Fibroblast of peridontal ligament (primary cell): Measurements from ENCODE around the gene MCAM.

Experiments used
- DNase-seq: peaks from one replicate; pipeline ENCODE4 v3.0.0-alpha.2; 2010; ENCODE audit errors: extremely low read depth

Gene MCAM

DNA sequence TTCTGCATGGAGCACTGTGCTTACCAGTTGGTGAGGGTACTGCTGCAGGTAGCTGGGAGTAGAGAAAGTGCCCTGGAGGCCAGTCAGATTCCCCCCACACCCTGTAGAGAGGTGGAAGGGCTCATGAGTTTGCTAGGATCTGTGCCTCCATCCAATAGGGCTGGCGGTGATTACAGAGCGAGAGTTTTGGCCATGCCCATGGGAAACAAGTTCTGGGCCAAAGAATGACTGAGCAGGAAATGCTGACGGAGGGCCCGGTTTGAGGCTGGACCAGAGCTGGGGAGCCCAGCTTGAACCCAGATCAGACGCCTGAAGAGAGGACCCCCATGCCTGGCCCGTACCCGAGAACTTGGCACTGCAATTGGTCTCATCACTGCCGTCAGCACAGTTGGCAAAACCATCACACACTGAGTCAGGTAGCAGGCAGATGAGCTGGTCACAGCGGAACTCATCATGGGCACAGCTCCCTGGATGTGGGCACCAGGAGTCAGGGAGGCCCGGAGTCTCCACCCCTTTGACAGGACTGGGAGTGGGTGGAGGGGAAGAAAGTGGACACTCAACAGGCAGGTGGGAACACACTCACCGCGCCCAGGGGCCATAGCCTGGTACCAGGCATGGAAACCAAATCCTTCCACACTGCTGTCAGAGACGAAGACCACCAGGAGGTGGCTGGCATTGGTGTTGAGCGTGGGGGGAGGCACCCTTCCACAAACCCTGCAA is 27.5 kb upstream of the MCAM start:
- no peak for DNase-seq

GRCh38 chr11:119343726-119344125 is 26.8 kb upstream of the MCAM start:
- no peak for DNase-seq

GRCh38 chr11:119342362-119343130 is 25.6 kb upstream of the MCAM start:
- no peak for DNase-seq

DNA sequence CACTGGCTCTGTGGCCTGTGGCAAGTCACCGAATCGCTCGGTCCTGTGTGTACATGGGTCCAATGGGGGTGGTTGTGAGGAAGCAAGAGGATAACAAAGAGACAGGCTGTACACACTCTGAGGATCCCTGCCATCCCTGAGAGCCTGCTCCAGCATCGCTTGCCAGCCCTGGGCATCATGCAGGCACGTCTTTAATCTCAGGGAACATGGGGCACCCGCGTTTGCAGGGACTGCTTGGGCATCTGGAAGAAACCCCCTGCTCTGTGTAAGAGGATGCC is 25.0 kb upstream of the MCAM start:
- no peak for DNase-seq

GRCh38 chr11:119341222-119342022 is 24.5 kb upstream of the MCAM start:
- no peak for DNase-seq

- DNase-seq = peak; percentile 82
These were observed 23.6 kb upstream of the MCAM start, which contains the start of gene C1QTNF5 for GRCh38 chr11:119340335-119341221. Gene C1QTNF5, minus strand, starts transcription at chr11:119340883. Its CDS starts 486 bp downstream, at chr11:119340397.

DNA sequence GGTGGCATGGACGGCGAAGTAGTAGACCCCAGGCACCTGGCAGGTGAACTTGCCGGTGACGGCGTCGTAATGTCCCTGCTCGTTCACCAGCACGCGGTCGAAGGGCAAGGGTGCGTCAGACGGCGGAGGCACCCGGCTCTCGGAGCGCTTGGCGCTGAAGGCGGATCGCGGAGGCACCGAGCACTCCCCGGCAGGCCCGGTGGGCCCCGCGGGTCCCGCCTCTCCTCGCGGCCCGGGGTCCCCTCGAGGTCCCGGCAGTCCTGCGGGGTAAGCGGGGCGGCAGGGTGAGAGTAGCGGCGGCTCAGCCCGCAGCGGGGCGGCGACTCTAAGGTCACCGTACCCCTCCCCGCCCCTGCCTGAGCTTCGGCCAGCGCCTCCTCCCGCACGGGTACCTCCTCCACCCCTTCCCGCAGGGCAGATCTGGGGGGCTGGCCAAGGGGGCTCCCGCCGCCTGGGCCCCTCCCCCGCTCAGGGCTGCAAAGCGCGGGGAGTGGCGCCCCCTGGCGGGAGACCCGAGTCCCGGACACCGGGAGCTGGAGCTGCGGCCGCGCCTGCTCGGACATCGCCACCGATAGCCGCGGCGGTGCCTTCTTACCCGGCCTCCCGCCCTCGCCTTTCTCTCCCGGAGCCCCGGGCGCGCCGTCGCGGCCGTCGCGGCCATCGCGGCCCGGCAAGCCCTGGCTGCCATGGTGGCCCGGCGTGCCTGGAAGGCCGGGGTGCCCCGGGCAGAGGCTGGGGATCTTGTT is 22.8 kb upstream of the MCAM start:
- peak; percentile 52 for DNase-seq

DNA sequence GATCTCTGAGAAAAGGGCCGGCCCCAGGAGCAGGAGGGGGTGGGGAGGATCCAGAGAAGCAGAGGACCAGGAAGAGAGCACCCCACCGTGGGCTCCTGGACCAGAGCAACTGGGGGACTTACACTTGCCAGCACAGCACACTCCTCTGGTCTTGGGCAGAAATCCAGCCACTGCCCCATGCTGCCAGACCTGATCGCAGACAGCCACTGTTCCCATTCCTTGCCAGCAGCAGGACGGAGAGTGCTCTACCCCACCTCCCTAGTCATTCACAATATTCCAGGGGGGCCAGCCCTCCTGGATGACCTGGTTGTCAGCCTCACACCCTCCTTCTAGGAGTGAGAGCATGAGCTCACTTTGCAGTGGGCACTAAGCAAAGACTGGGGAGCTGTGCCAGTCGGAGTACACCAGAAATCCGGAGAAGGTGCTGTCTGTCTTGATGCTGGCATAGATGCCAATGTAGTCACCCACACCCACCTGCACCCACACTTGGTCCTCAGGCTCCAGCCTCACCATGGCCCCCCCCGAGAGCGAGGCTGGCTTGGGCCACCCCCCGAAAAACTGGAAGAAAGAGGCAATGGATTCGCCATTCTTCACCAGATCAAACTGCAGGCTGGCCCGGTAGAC is 22.1 kb upstream of the MCAM start:
- DNase-seq = no peak

DNA sequence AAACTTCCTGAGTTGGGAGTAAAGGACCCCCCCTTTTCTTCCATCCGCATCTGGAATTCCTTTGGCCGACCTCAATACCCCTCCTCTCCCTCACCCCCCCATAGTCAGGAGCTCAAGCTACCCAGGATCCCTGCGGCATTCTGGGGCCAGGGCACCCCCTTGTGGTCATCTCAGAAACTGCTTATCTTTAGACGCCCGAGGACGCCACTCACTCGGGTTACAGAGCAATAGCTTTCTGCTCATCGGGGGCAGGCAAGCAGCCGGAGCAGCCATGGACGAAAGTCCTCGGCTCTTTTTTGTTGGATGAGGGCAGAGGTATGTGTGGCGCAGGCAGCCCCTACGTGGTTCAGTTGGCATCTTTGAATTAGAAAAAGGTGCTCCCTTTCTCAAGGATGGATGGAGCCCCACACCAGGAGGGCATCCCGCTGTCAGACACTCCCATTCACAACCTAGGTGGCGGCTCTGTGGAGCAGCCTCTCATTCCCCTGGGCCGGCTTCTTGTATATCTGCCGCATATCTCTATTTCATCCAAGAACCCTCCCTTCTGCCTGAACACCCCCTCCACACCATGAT is 21.5 kb upstream of the MCAM start:
- DNase-seq = peak; percentile 86

- no peak for DNase-seq
These were observed 20.8 kb upstream of the MCAM start for GRCh38 chr11:119337581-119338317.

- no peak for DNase-seq
These were observed 20.0 kb upstream of the MCAM start for GRCh38 chr11:119336744-119337469.

GRCh38 chr11:119335655-119336543 is 19.0 kb upstream of the MCAM start:
- DNase-seq = no peak

DNA sequence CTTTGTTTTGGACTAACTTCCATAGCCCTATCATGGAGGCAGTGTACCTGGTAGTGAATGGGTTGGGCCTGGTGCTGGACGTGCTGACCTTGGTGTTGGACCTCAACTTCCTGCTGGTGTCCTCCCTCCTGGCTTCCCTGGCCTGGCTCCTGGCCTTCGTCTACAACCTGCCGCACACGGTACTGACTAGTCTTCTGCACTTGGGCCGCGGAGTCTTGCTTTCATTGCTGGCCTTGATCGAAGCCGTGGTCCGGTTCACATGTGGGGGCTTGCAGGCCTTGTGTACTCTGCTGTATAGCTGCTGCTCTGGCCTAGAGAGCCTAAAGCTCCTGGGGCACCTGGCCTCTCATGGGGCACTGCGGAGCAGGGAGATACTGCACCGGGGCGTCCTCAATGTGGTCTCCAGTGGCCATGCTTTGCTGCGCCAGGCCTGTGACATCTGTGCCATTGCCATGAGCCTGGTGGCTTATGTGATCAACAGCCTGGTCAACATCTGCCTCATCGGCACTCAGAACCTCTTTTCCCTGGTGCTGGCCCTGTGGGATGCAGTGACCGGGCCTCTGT is 18.2 kb upstream of the MCAM start:
- no peak for DNase-seq

GRCh38 chr11:119334174-119334930 is 17.4 kb upstream of the MCAM start, which contains the start of gene RNF26:
Gene RNF26, plus strand, starts transcription at chr11:119334527. Its CDS starts 596 bp downstream, at chr11:119335123.
- peak; percentile 99 for DNase-seq

DNA sequence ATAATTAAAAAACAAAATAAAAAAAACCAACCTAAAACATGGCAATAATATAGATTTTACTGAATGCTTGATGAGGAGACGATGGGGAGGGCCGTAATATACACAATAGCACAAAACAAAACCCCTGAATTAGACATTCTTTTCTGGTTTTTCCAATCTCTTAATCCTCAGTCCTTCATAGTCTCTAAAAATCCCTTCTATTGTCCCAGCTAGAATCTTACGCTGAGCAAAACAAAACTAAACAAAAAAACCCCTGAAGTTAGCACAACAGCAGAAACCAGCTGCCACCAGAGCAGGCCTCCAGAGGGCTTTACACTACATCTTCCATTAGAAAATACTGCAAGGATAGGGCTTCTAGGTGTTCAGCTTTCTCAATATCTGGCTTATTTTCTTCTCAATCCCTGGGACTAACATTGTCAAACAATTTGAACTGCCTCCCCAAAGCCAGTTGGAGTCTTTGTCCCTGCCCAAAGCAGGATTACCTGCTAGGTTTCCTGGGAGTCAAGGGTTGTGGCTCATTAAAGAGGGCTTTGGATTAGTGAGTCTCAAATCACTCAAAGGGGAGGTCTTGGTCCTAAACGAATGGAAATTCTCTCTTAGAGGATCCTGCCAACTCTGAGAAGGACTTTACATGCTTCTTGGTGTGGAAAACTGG is 15.3 kb upstream of the MCAM start:
- DNase-seq = no peak

- DNase-seq = no peak
These were observed 13.3 kb upstream of the MCAM start for GRCh38 chr11:119330237-119330636.
